Caco-2 (cell line): ENCODE results near the gene LRPAP1. TPM values are rescaled to one million over a fixed set of nuclear protein-coding genes. Genes with fewer than 3 reads are reported as not detected.
"Not testable (repeated sequence)": the region's sequence is repeated elsewhere in the genome, so short reads cannot be mapped to it uniquely, and the experiment has no call there.

Source experiments
- BruUV-seq: library from RNA; stranded (reverse); fragments of 400-500 nt; replicated peaks from 2 replicates; lab custom pipeline; 2021; lab: Mats Ljungman, UMichigan
- CTCF ChIA-PET: fragments of 300-600 bp; sonication (Branson Sonifier 250); formaldehyde crosslinking; loops from one replicate; lab custom pipeline; 2022; ENCODE audit warnings: antibody characterized with exemption; lab: Charles Lee
- POLR2A ChIA-PET: fragments of 300-600 bp; sonication (Branson Sonifier 250); formaldehyde crosslinking; loops from one replicate; lab custom pipeline; 2022; ENCODE audit warnings: antibody characterized with exemption; lab: Charles Lee
- DNase-seq, 2 experiments: peaks; one replicate each; pipeline versions ENCODE4 v3.0.0 to v3.0.0-alpha.2; 2020 to 2022
- H3K27me3 ChIP-seq: replicated peaks from 2 replicates; pipeline ENCODE4 v1.6.0; 2011; ENCODE audit warnings: low read length; ENCODE audit not compliant: control insufficient read depth, insufficient read depth
- H3K36me3 ChIP-seq: 2 replicates; pipeline ENCODE4 v1.5.1; 2011; ENCODE audit warnings: low read length; ENCODE audit not compliant: control insufficient read depth, insufficient read depth
- H3K4me1 ChIP-seq: fragments of 250-450 bp; sonication (Bioruptor Pico); 2 replicates; pipeline ENCODE4 v1.5.1; 2020; ENCODE audit warnings: mild to moderate bottlenecking
- H3K4me3 ChIP-seq: 2 replicates; pipeline ENCODE4 v1.5.1; 2011; ENCODE audit warnings: low read depth, mild to moderate bottlenecking, control low read depth, low read length
- H3K9me3 ChIP-seq: fragments of 250-450 bp; sonication (Bioruptor Pico); 2 replicates; pipeline ENCODE4 v1.5.1; 2020; ENCODE audit warnings: mild to moderate bottlenecking, moderate library complexity
- H3K27ac Mint-ChIP-seq: one replicate; pipeline ENCODE4 v1.8.0; 2022; ENCODE audit warnings: mixed read lengths; ENCODE audit not compliant: unreplicated experiment
- H3K27me3 Mint-ChIP-seq: one replicate; pipeline ENCODE4 v1.8.0; 2022; ENCODE audit warnings: mixed read lengths; ENCODE audit not compliant: insufficient read depth, unreplicated experiment
- H3K36me3 Mint-ChIP-seq: one replicate; pipeline ENCODE4 v1.8.0; 2022; ENCODE audit warnings: mild to moderate bottlenecking, mixed read lengths; ENCODE audit not compliant: insufficient read depth, unreplicated experiment
- H3K4me1 Mint-ChIP-seq: one replicate; pipeline ENCODE4 v1.8.0; 2022; ENCODE audit warnings: low read depth, mixed read lengths; ENCODE audit not compliant: unreplicated experiment
- H3K4me3 Mint-ChIP-seq: one replicate; pipeline ENCODE4 v1.8.0; 2022; ENCODE audit warnings: mild to moderate bottlenecking, moderate library complexity, mixed read lengths; ENCODE audit not compliant: unreplicated experiment
- H3K9me3 Mint-ChIP-seq: one replicate; pipeline ENCODE4 v1.8.0; 2022; ENCODE audit warnings: mixed read lengths; ENCODE audit not compliant: unreplicated experiment
- CTCF ChIP-seq, 2 experiments: fragments of 200-600 bp in 1 of 2; IDR thresholded peaks; 1 replicate in 1 of 2; 2 replicates in 1 of 2; pipeline versions ENCODE4 v1.5.1 to v1.8.0; 2011 to 2022; ENCODE audit warnings: antibody characterized with exemption in 1 of 2, control low read depth in 1 of 2, inconsistent platforms in 1 of 2, low read depth in 1 of 2, low read length in 1 of 2, mild to moderate bottlenecking in 1 of 2, moderate library complexity in 1 of 2; ENCODE audit not compliant: insufficient read depth in 1 of 2, severe bottlenecking in 1 of 2, unreplicated experiment in 1 of 2
- intact Hi-C: fragments of 100-400 bp; cut with micrococcal nuclease; formaldehyde crosslinking; loops from one replicate; pipeline ENCODE4 v1.10.0; 2022; ENCODE audit not compliant: unreplicated experiment
- total RNA-seq: library from RNA; stranded (reverse); gene quantifications from 2 replicates; pipeline ENCODE4 v1.2.3, GENCODE V29; 2022

Gene LRPAP1
- total RNA-seq, 1 experiment from 2014 or later = 224 TPM

DNA sequence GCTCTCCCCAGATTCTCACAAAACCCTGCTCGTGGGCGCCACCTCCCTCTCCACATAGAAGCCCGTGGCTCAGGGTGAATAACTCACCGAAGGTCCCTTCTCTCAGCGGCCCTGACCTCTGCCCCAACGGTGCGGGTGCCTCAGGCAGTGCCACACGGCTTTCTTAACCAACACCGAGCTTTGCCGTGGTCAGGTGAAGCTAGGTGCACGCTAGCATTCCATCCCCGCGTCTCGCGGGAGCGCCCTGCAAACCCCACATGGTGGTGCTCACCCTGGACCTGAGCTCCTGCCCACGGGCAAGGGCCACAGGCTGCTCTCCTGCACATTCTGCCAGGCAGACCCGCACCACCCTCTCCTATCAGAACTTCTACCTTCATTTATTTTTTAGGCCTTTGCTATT, 18.4 kb downstream of the LRPAP1 start:
- H3K4me3 ChIP-seq = no peak overlapping the region
- peaks cover 65% of the 10 kb centered on the region for H3K36me3 Mint-ChIP-seq
- CTCF ChIA-PET = interaction anchor here (1.8 kb wide), 1 partner anchor 33 kb away, joined by 7 read pairs; no protein-coding TSS in a partner anchor
- DNase-seq = no peak
- no peak for TF ChIP-seq CTCF (IDR thresholded peaks at IDR 0.05; ENCODE audit: insufficient read depth in 1 of 2, low read depth in 1 of 2, low read length in 1 of 2, severe bottlenecking in 1 of 2, unreplicated experiment in 1 of 2)
- H3K36me3 ChIP-seq = no peaks in the 10 kb centered on the region; the same call in none of the 2 replicates
- POLR2A ChIA-PET = no interaction called here
- H3K4me1 ChIP-seq = no peaks in the 10 kb centered on the region
- no peak overlapping the region for H3K27ac Mint-ChIP-seq
- H3K4me1 Mint-ChIP-seq = no peaks in the 10 kb centered on the region
- no peaks in the 10 kb centered on the region for H3K27me3 ChIP-seq
- no TSS peak for BruUV-seq
- no peaks in the 10 kb centered on the region for H3K9me3 ChIP-seq
- H3K4me3 Mint-ChIP-seq = no peak overlapping the region
- H3K27me3 Mint-ChIP-seq = no peaks in the 10 kb centered on the region
- intact Hi-C loops = no loop called here
- no peaks in the 10 kb centered on the region for H3K9me3 Mint-ChIP-seq

GRCh38 chr4:3512719-3513118, 19.5 kb downstream of the LRPAP1 start:
- POLR2A ChIA-PET = no interaction called here
- no peak overlapping the region for H3K27ac Mint-ChIP-seq
- Histone ChIP-seq H3K4me1 (no peaks in the 10 kb centered on the region), H3K4me3 (no peak overlapping the region), H3K36me3 (peaks cover 1% of the 10 kb centered on the region; the same call in 1 of the 2 replicates), H3K9me3 (no peaks in the 10 kb centered on the region), H3K27me3 (no peaks in the 10 kb centered on the region)
- no peak overlapping the region for H3K4me3 Mint-ChIP-seq
- no peaks in the 10 kb centered on the region for H3K9me3 Mint-ChIP-seq
- intact Hi-C loops = no loop called here
- H3K36me3 Mint-ChIP-seq = peaks cover 72% of the 10 kb centered on the region
- no TSS peak for BruUV-seq
- CTCF ChIA-PET = no interaction called here
- no peak for TF ChIP-seq CTCF (IDR thresholded peaks at IDR 0.05; ENCODE audit: insufficient read depth in 1 of 2, low read depth in 1 of 2, low read length in 1 of 2, severe bottlenecking in 1 of 2, unreplicated experiment in 1 of 2)
- no peaks in the 10 kb centered on the region for H3K4me1 Mint-ChIP-seq
- no peak for DNase-seq
- no peaks in the 10 kb centered on the region for H3K27me3 Mint-ChIP-seq

GRCh38 chr4:3512279-3512678, 19.9 kb downstream of the LRPAP1 start:
- Mint-ChIP-seq H3K27ac (no peak overlapping the region), H3K27me3 (no peaks in the 10 kb centered on the region), H3K36me3 (peaks cover 76% of the 10 kb centered on the region), H3K9me3 (no peaks in the 10 kb centered on the region), H3K4me3 (no peak overlapping the region), H3K4me1 (no peaks in the 10 kb centered on the region)
- no peak for TF ChIP-seq CTCF (IDR thresholded peaks at IDR 0.05; ENCODE audit: insufficient read depth in 1 of 2, low read depth in 1 of 2, low read length in 1 of 2, severe bottlenecking in 1 of 2, unreplicated experiment in 1 of 2)
- ChIA-PET CTCF (no interaction called here), POLR2A (no interaction called here)
- Histone ChIP-seq H3K9me3 (no peaks in the 10 kb centered on the region), H3K36me3 (peaks cover 1% of the 10 kb centered on the region; the same call in 1 of the 2 replicates), H3K4me3 (no peak overlapping the region), H3K27me3 (no peaks in the 10 kb centered on the region), H3K4me1 (no peaks in the 10 kb centered on the region)
- no peak for DNase-seq
- intact Hi-C loops = no loop called here
- BruUV-seq = no TSS peak

GRCh38 chr4:3511601-3512000, 20.6 kb downstream of the LRPAP1 start:
- H3K27me3 ChIP-seq, POLR2A ChIA-PET, H3K4me3 ChIP-seq, DNase-seq, H3K9me3 ChIP-seq, CTCF ChIA-PET, H3K27ac Mint-ChIP-seq, BruUV-seq, H3K4me1 Mint-ChIP-seq, H3K27me3 Mint-ChIP-seq, H3K4me1 ChIP-seq, H3K4me3 Mint-ChIP-seq, H3K9me3 Mint-ChIP-seq, intact Hi-C loops, H3K36me3 ChIP-seq: not testable (repeated sequence)
- H3K36me3 Mint-ChIP-seq = peaks cover 81% of the 10 kb centered on the region
